C4-2B (cell line): ENCODE data around the gene TUBB2B.

ENCODE experiments used
- H3K27ac ChIP-seq: fragments of 450-650 bp; 2 replicates; pipeline ENCODE4 v1.5.1; 2017
- CTCF ChIP-seq: fragments of 450-650 bp; conservative IDR thresholded peaks from 2 replicates; pipeline ENCODE4 v1.5.1; 2017; ENCODE audit warnings: mild to moderate bottlenecking
- ZFX ChIP-seq: fragments of 450-650 bp; IDR thresholded peaks from 2 replicates; pipeline ENCODE4 v1.6.1; 2017

Gene TUBB2B

GRCh38 chr6:3226481-3227362 is 731 bp downstream of the TUBB2B start:
- no peak overlapping the region for H3K27ac ChIP-seq
- TF ChIP-seq ZFX: no peak
- TF ChIP-seq CTCF: no peak

GRCh38 chr6:3226042-3226441 is 1.4 kb downstream of the TUBB2B start:
- no peak for TF ChIP-seq CTCF
- TF ChIP-seq ZFX: no peak

GRCh38 chr6:3222506-3223038 is 4.9 kb downstream of the TUBB2B start:
- H3K27ac ChIP-seq: no peak overlapping the region
- TF ChIP-seq ZFX (no peak), CTCF (no peak)

More at GRCh38 chr6:3226042-3226441, 1.4 kb downstream of the TUBB2B start:
- H3K27ac ChIP-seq: no peak overlapping the region

- TF ChIP-seq ZFX: no peak
- no peak for TF ChIP-seq CTCF
- no peak overlapping the region for H3K27ac ChIP-seq
Observed at GRCh38 chr6:3221578-3221977, 5.9 kb downstream of the TUBB2B start.

GRCh38 chr6:3220366-3220765 is 7.1 kb downstream of the TUBB2B start:
- H3K27ac ChIP-seq: no peak overlapping the region
- TF ChIP-seq ZFX (no peak), CTCF (no peak)

- H3K27ac ChIP-seq: no peak overlapping the region
- no peak for TF ChIP-seq ZFX
- no peak for TF ChIP-seq CTCF
Observed at GRCh38 chr6:3218266-3218665, 9.2 kb downstream of the TUBB2B start.

GRCh38 chr6:3217286-3217685 is 10.2 kb downstream of the TUBB2B start:
- TF ChIP-seq ZFX (no peak), CTCF (no peak)

More at GRCh38 chr6:3217286-3217685, 10.2 kb downstream of the TUBB2B start:
- no peak overlapping the region for H3K27ac ChIP-seq
